KMS-11 (cell line): ENCODE results near the gene QSER1.

Experiments
- H2AFZ ChIP-seq: fragments of 200-600 bp; sonication (generic); 2 replicates; pipeline ENCODE4 v1.6.1; 2016; ENCODE audit warnings: antibody characterized with exemption, mixed run types, low read depth
- H3K27ac ChIP-seq: fragments of 200-600 bp; sonication (generic); 2 replicates; pipeline ENCODE4 v1.6.1; 2016; ENCODE audit warnings: mild to moderate bottlenecking, mixed run types
- H3K27me3 ChIP-seq: fragments of 200-600 bp; sonication (generic); 2 replicates; pipeline ENCODE4 v1.6.1; 2017; ENCODE audit warnings: mild to moderate bottlenecking, low read depth, mixed run types, moderate library complexity; ENCODE audit not compliant: insufficient read depth
- H3K36me3 ChIP-seq: fragments of 200-600 bp; sonication (generic); 2 replicates; pipeline ENCODE4 v1.6.1; 2017; ENCODE audit warnings: mild to moderate bottlenecking, mixed run types; ENCODE audit not compliant: insufficient read depth
- H3K4me1 ChIP-seq: fragments of 200-600 bp; sonication (generic); 2 replicates; pipeline ENCODE4 v1.6.1; 2016; ENCODE audit warnings: mild to moderate bottlenecking, low read depth, mixed run types; ENCODE audit not compliant: poor library complexity, severe bottlenecking
- H3K4me2 ChIP-seq: fragments of 200-600 bp; sonication (generic); 2 replicates; pipeline ENCODE4 v1.7.0; 2016; ENCODE audit warnings: mild to moderate bottlenecking, mixed run types
- H3K4me3 ChIP-seq: fragments of 200-600 bp; sonication (generic); IDR thresholded peaks from 2 replicates; pipeline ENCODE4 v1.6.1; 2017; ENCODE audit warnings: low read depth, low read length, mixed read lengths; ENCODE audit not compliant: insufficient read depth
- H3K79me2 ChIP-seq: fragments of 200-600 bp; sonication (generic); 2 replicates; pipeline ENCODE4 v1.6.1; 2016; ENCODE audit warnings: low read depth, mixed run types; ENCODE audit not compliant: insufficient read depth
- H3K9ac ChIP-seq: fragments of 200-600 bp; sonication (generic); 2 replicates; pipeline ENCODE4 v1.6.1; 2016; ENCODE audit warnings: mild to moderate bottlenecking, mixed run types
- H4K20me1 ChIP-seq: fragments of 200-600 bp; sonication (generic); 2 replicates; pipeline ENCODE4 v1.6.1; 2016; ENCODE audit warnings: mild to moderate bottlenecking, mixed run types; ENCODE audit not compliant: insufficient read depth
- TF ChIP-seq, protein P1 (sequence below): fragments of 200-600 bp; sonication (generic); conservative IDR thresholded peaks from 2 replicates; pipeline ENCODE4 v1.6.1; 2017; ENCODE audit warnings: low read depth, mild to moderate bottlenecking, antibody characterized with exemption, low read length, moderate library complexity, mixed read lengths

Gene QSER1

DNA sequence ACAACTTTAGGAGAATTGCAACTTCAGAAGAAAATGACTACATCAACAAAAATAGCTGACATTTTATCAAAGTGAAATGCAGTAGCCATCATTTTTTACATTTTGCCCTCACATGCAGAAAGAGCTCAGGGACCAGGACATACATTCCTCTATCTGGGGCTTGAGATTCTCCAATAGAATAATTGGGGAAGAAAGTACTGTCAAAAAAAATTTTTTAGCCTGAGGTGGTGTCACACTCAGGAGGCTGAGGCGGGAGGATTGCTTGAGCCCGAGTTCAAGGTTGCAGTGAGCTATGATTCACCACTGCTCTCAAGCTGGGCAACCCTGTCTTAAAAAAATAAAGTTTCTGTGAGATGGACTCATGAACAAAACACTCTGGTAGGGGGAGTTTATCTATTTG is 90.9 kb downstream of the QSER1 start:
- Histone ChIP-seq H3K9ac (no peak overlapping the region), H3K4me2 (no peak overlapping the region), H4K20me1 (no peaks in the 10 kb centered on the region), H3K4me1 (no peaks in the 10 kb centered on the region), H3K27me3 (no peaks in the 10 kb centered on the region), H3K36me3 (no peaks in the 10 kb centered on the region; the same call in 1 of the 2 replicates), H3K79me2 (no peaks in the 10 kb centered on the region), H3K4me3 (no peak overlapping the region), H2AFZ (no peak overlapping the region), H3K27ac (no peak overlapping the region)
- TF ChIP-seq, protein P1, sequence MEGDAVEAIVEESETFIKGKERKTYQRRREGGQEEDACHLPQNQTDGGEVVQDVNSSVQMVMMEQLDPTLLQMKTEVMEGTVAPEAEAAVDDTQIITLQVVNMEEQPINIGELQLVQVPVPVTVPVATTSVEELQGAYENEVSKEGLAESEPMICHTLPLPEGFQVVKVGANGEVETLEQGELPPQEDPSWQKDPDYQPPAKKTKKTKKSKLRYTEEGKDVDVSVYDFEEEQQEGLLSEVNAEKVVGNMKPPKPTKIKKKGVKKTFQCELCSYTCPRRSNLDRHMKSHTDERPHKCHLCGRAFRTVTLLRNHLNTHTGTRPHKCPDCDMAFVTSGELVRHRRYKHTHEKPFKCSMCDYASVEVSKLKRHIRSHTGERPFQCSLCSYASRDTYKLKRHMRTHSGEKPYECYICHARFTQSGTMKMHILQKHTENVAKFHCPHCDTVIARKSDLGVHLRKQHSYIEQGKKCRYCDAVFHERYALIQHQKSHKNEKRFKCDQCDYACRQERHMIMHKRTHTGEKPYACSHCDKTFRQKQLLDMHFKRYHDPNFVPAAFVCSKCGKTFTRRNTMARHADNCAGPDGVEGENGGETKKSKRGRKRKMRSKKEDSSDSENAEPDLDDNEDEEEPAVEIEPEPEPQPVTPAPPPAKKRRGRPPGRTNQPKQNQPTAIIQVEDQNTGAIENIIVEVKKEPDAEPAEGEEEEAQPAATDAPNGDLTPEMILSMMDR = no peak

DNA sequence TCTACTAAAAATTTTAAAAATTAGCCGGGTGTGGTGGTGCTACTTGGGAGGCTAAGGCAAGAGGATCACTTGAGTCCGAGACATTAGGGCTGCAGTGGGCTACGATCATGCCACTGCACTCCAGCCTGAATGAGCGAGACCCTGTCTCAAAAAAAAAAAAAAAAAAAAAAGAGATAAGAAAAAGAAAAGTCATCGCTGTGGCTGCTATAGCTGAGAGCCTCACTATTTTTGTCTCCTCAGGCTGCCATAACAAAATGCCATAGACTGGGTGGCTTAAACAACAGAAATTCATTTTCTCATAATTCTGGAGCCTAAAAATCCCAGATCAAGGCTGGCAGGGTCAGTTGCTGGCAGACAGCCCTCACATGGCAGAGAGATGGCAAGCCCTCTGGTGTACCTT is 93.0 kb downstream of the QSER1 start:
- Histone ChIP-seq H4K20me1 (no peaks in the 10 kb centered on the region), H2AFZ (no peak overlapping the region), H3K79me2 (no peaks in the 10 kb centered on the region), H3K4me3 (no peak overlapping the region), H3K27me3 (no peaks in the 10 kb centered on the region), H3K27ac (no peak overlapping the region), H3K4me1 (no peaks in the 10 kb centered on the region), H3K9ac (no peak overlapping the region), H3K36me3 (no peaks in the 10 kb centered on the region), H3K4me2 (no peak overlapping the region)
- TF ChIP-seq, protein P1 = no peak

DNA sequence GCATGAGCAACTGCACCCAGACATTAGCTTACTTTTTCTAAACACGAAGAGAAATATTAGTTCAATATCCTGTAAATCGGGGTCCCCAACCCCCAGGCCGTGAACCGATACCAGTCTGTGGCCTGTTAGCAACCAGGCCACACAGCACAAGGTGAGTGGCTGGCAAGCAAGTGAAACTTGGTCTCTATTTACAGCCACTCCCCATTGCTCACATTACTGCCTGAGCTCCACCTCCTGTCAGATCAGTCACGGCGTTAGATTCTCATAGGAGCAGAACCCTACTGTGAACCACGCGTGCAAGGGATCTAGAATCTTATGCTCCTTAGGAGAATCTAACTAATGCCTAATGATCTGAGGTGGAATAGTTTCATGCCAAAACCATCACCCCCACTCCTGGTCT is 95.2 kb downstream of the QSER1 start:
- H3K36me3 ChIP-seq = no peaks in the 10 kb centered on the region
- no peaks in the 10 kb centered on the region for H4K20me1 ChIP-seq
- no peak overlapping the region for H3K4me2 ChIP-seq
- H3K79me2 ChIP-seq = no peaks in the 10 kb centered on the region
- H3K27ac ChIP-seq = no peak overlapping the region
- no peak overlapping the region for H3K4me3 ChIP-seq
- no peak overlapping the region for H3K9ac ChIP-seq
- no peak overlapping the region for H2AFZ ChIP-seq
- no peaks in the 10 kb centered on the region for H3K4me1 ChIP-seq
- TF ChIP-seq, protein P1 = no peak
- H3K27me3 ChIP-seq = no peaks in the 10 kb centered on the region

DNA sequence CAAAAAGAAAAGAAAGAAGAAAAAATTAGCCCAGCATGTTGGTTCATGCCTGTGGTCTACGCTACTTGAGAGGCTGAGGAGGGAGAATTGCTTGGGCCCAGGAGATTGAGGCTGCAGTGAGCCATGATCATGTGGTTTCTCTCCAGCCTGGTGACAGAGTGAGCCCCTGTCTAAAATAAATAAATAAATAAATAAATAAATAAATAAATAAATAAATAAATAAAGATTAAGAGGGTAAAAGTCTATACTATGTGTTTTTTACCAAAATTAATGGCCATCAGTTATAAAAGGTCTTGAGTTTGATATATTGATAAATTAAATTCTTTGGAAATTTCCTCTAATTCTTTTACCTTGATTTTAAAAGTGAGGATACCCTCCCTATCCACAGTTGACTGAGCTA is 97.9 kb downstream of the QSER1 start:
- Histone ChIP-seq H3K4me3 (no peak overlapping the region), H3K27ac (no peak overlapping the region), H3K9ac (no peak overlapping the region), H4K20me1 (no peaks in the 10 kb centered on the region), H3K4me1 (no peaks in the 10 kb centered on the region), H2AFZ (no peak overlapping the region), H3K36me3 (no peaks in the 10 kb centered on the region), H3K79me2 (no peaks in the 10 kb centered on the region), H3K27me3 (no peaks in the 10 kb centered on the region), H3K4me2 (no peak overlapping the region)
- TF ChIP-seq, protein P1 = no peak
